Mesothelial cell of epicardium (in vitro differentiated cells): Measurements from ENCODE around the gene SLC9A8. TPM values are rescaled to one million over a fixed set of nuclear protein-coding genes. Genes with fewer than 3 reads are reported as not detected.

Experiments used
- DNase-seq, 2 experiments: peaks; one replicate each; pipeline ENCODE4 v3.0.0; 2021; ENCODE audit warnings: low spot score in 2 of 2; ENCODE audit not compliant: unreplicated experiment in 2 of 2
- H3K27ac Mint-ChIP-seq: 2 replicates; pipeline ENCODE4 v1.8.0; 2021; ENCODE audit warnings: mixed read lengths
- H3K27me3 Mint-ChIP-seq: 2 replicates; pipeline ENCODE4 v1.8.0; 2021; ENCODE audit warnings: low read depth, mixed read lengths
- H3K36me3 Mint-ChIP-seq: 2 replicates; pipeline ENCODE4 v1.8.0; 2021; ENCODE audit warnings: mixed read lengths
- H3K4me1 Mint-ChIP-seq: 2 replicates; pipeline ENCODE4 v1.8.0; 2021; ENCODE audit warnings: mixed read lengths
- H3K4me3 Mint-ChIP-seq: 2 replicates; pipeline ENCODE4 v1.8.0; 2021; ENCODE audit warnings: mild to moderate bottlenecking, moderate library complexity, mixed read lengths
- H3K9me3 Mint-ChIP-seq: 2 replicates; pipeline ENCODE4 v1.8.0; 2021; ENCODE audit warnings: mixed read lengths
- CTCF ChIP-seq: fragments of 200-600 bp; sonication (generic); IDR thresholded peaks from one replicate; pipeline ENCODE4 v1.5.0; 2021; ENCODE audit warnings: antibody characterized with exemption; ENCODE audit not compliant: unreplicated experiment
- total RNA-seq: library from RNA; stranded (reverse); gene quantifications from 3 replicates; pipeline ENCODE4 v1.2.1, GENCODE V29; 2021

SLC9A8 gene
- total RNA-seq, 1 donor from 2014 or later: 11.9 TPM

DNA sequence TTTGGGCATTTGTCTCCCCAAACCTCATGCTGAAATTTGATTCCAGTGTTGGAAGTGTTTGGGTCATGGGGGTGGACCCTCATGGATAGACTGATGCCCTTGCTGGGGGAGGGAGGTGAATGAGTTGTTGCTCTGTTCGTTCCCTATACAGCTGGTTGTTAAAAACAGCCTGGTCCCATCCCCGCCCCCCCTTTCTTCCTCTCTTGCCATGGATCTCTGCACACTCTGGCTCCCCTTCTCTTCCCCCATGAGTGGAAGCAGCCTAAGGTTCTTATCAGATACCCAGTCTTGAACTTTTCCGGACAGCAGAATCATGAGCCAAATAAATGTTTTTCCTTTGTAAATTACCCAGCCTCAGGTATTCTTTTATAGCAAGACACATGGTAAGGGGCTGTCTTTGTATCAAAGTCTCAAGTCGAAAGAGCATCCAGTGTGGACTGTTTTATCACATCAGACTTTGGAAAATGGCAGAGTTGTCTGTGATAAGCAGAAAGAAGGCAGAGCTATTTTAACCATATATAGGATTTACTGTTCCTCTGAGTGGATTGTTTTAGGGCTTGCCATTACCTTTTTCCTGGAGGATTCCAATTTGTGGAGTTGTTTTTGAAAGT is 31.2 kb downstream of the SLC9A8 start:
- peak overlapping the region; percentile 79 for H3K27ac Mint-ChIP-seq
- TF ChIP-seq CTCF: no peak

DNA sequence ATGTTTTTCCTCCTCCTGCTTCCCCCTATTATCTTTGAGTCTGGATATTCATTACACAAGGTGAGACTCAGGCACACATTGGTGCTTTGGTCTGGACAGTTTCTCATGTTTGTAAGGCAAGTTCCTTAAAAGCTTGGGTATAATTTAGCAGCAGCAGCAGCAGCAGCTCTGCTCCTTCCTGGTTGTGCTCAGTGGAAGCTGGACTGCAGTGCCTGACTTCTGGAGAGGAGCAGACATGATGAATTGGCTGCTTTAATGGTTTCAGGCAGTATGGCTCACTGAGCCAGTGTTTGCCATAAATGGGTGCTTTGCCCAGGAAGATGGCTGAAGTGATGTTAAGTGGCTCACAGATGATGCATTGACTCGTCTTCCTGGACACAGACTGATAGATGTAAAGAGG is 32.4 kb downstream of the SLC9A8 start:
- TF ChIP-seq CTCF: no peak
- Mint-ChIP-seq H3K4me3 (no peak overlapping the region), H3K4me1 (peaks cover 33% of the 10 kb centered on the region), H3K27me3 (no peaks in the 10 kb centered on the region), H3K9me3 (no peaks in the 10 kb centered on the region), H3K36me3 (peaks cover 12% of the 10 kb centered on the region), H3K27ac (peak overlapping the region; percentile 58)
- no peak for DNase-seq

More for the DNA sequence above, 31.2 kb downstream of the SLC9A8 start:
- Mint-ChIP-seq H3K9me3 (no peaks in the 10 kb centered on the region), H3K36me3 (peaks cover 9% of the 10 kb centered on the region), H3K4me1 (peaks cover 25% of the 10 kb centered on the region), H3K4me3 (peak overlapping the region; percentile 11), H3K27me3 (no peaks in the 10 kb centered on the region)
- DNase-seq: no peak

DNA sequence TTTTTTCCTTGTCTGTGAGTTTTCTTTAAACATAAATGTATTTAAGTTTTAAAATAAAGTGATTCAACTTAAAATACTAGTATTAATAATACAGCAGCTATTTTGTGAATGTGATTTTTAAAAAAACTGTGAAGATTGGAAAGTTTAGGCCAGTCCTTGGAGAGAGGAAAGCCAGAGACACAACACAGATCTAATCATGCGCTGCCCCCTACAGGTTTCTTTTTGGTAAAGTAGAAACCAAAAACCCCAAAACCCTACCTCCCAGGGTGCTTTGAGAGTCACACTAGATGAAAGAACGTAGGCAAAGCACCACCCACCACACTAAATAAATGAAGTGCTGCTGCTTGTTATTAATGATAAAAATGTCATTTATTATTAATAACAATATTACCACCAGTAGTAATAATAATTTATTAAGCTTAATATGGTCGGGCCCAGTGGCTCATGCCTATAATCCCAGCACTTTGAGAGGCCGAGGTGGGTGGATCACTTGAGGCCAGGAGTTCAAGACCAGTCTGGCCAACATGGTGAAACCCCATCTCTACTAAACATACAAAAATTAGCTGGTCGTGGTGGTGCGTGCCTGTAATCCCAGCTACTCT is 33.7 kb downstream of the SLC9A8 start:
- H3K27ac Mint-ChIP-seq: no peak overlapping the region
- peak; percentile 54 for TF ChIP-seq CTCF
- no peak for DNase-seq
- peaks cover 45% of the 10 kb centered on the region for H3K4me1 Mint-ChIP-seq
- peaks cover 12% of the 10 kb centered on the region for H3K36me3 Mint-ChIP-seq
- no peaks in the 10 kb centered on the region for H3K9me3 Mint-ChIP-seq
- H3K4me3 Mint-ChIP-seq: no peak overlapping the region
- no peaks in the 10 kb centered on the region for H3K27me3 Mint-ChIP-seq

DNA sequence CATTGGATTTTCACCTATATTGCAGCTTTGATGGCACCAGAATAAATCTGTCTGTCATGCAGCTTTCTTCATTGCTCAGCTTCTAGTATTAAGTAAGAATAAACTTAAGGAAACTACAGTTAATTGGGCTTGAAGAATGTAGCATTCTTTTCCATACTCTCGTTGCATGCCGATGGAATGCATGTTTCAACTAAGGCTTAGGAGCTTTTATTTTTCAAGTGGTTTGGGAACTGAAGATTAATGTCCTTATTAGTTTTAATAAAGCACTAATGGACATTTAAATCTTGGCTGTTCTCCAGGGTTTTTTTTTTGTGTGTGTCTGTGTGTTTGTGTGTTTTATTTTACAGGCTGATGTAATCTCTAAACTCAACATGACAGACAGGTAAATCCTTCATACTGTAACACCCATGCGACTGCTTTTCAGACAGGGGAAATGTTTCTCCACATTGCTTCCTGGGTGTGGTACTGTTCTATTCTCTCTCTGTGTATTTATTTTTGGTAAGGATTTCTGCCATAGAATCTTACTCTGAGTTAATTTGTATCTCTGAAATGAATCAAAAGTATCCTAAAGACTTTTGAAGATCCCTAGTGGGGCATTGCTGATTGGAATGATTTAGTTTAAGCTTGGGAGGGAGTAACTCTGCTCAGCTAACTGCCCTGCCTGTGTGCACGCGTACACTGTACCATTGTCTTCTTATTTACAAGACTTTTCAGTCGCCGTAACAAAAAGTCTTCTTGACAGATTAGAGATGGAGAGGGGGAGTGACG is 38.0 kb downstream of the SLC9A8 start:
- peaks cover 17% of the 10 kb centered on the region for H3K36me3 Mint-ChIP-seq
- no peak overlapping the region for H3K4me3 Mint-ChIP-seq
- no peak for TF ChIP-seq CTCF
- H3K9me3 Mint-ChIP-seq: no peaks in the 10 kb centered on the region
- peaks cover 33% of the 10 kb centered on the region for H3K4me1 Mint-ChIP-seq
- peak overlapping the region; percentile 92 for H3K27ac Mint-ChIP-seq
- H3K27me3 Mint-ChIP-seq: peaks cover 2% of the 10 kb centered on the region
- no peak for DNase-seq

GRCh38 chr20:49851231-49851705 is 38.6 kb downstream of the SLC9A8 start:
- H3K27ac Mint-ChIP-seq: peak overlapping the region; percentile 92
- peaks cover 33% of the 10 kb centered on the region for H3K4me1 Mint-ChIP-seq
- H3K4me3 Mint-ChIP-seq: no peak overlapping the region
- peaks cover 2% of the 10 kb centered on the region for H3K27me3 Mint-ChIP-seq
- peaks cover 18% of the 10 kb centered on the region for H3K36me3 Mint-ChIP-seq
- no peak for DNase-seq
- no peaks in the 10 kb centered on the region for H3K9me3 Mint-ChIP-seq
- TF ChIP-seq CTCF: no peak
